Activated CD8-positive, alpha-beta T cell treated with anti-CD3 and anti-CD28 coated beads for 36 hours (primary cell): ENCODE results near the gene TMPRSS11A. TPM values are rescaled to one million over a fixed set of nuclear protein-coding genes. Genes with fewer than 3 reads are reported as not detected.

ENCODE experiments used
- ATAC-seq: fragments of 200-7000 bp; cut with Tn5 transposase; one replicate; pipeline ENCODE4 v1.10.0; 2021; ENCODE audit warnings: mild to moderate bottlenecking, moderate library complexity
- CTCF ChIA-PET: fragments of 350-600 bp; sonication (Branson Sonifier 250); formaldehyde crosslinking; loops from one replicate; lab custom pipeline; 2021; ENCODE audit warnings: antibody characterized with exemption; lab: Charles Lee
- POLR2A ChIA-PET: fragments of 350-600 bp; sonication (Branson Sonifier 250); formaldehyde crosslinking; loops from one replicate; lab custom pipeline; 2021; ENCODE audit warnings: antibody characterized with exemption; lab: Charles Lee
- DNase-seq: peaks from one replicate; pipeline ENCODE4 v3.0.0-alpha.2; 2020
- H3K27ac Mint-ChIP-seq: one replicate; pipeline ENCODE4 v1.8.0; 2021; ENCODE audit warnings: mild to moderate bottlenecking, mixed read lengths
- H3K27me3 Mint-ChIP-seq: one replicate; pipeline ENCODE4 v1.8.0; 2021; ENCODE audit warnings: mixed read lengths
- H3K36me3 Mint-ChIP-seq: one replicate; pipeline ENCODE4 v1.8.0; 2021; ENCODE audit warnings: low read depth, mixed read lengths
- H3K4me1 Mint-ChIP-seq: one replicate; pipeline ENCODE4 v1.8.0; 2021; ENCODE audit warnings: low read depth, mixed read lengths
- H3K4me3 Mint-ChIP-seq: one replicate; pipeline ENCODE4 v1.8.0; 2021; ENCODE audit warnings: mild to moderate bottlenecking, moderate library complexity, mixed read lengths
- H3K9me3 Mint-ChIP-seq: one replicate; pipeline ENCODE4 v1.8.0; 2021; ENCODE audit warnings: mixed read lengths
- intact Hi-C: fragments of 100-400 bp; cut with micrococcal nuclease; formaldehyde crosslinking; loops from one replicate; pipeline ENCODE4 v1.10.0; 2022
- total RNA-seq, 2 experiments: library from RNA; stranded (reverse); gene quantifications; one replicate each; pipeline ENCODE4 v1.2.3, GENCODE V29; 2021
- TF ChIP-seq, protein P1 (sequence below): fragments of 200-600 bp; IDR thresholded peaks from one replicate; pipeline ENCODE4 v1.8.0; 2022; ENCODE audit warnings: antibody characterized with exemption, mild to moderate bottlenecking

TMPRSS11A gene, protein sequence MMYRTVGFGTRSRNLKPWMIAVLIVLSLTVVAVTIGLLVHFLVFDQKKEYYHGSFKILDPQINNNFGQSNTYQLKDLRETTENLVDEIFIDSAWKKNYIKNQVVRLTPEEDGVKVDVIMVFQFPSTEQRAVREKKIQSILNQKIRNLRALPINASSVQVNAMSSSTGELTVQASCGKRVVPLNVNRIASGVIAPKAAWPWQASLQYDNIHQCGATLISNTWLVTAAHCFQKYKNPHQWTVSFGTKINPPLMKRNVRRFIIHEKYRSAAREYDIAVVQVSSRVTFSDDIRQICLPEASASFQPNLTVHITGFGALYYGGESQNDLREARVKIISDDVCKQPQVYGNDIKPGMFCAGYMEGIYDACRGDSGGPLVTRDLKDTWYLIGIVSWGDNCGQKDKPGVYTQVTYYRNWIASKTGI
- not detected for total RNA-seq

DNA sequence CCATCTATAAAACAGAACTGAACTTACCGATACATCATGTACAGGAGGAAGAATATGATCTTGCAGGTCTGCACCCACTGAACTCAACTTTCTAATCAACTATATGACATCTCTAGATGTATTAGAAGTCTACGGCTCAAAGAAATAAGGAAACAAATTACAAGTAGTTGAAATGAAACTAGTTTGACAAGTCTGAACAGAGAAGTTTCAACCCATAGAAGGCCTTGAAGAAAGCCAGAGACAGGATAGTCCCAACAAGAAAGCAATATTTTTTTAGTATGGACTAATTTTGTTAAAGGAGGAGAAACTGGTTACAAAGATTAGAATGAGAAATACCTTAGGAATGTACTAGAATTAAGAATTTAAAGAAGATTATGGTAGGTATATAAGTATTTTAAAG, at the start of gene TMPRSS11A:
TSS of gene TMPRSS11A (minus strand) at position 138 of the 400 bp plus-strand sequence. CDS start at position 38, 100 bp downstream.
- DNase-seq: no peak
- Mint-ChIP-seq H3K36me3 (no peaks in the 10 kb centered on the region), H3K4me1 (no peaks in the 10 kb centered on the region), H3K27ac (no peak within 1 kb of the TSS), H3K27me3 (no peaks in the 10 kb centered on the region), H3K4me3 (no peak within 1 kb of the TSS), H3K9me3 (peaks cover 1% of the 10 kb centered on the region)
- POLR2A ChIA-PET: no interaction called here
- TF ChIP-seq, protein P1, sequence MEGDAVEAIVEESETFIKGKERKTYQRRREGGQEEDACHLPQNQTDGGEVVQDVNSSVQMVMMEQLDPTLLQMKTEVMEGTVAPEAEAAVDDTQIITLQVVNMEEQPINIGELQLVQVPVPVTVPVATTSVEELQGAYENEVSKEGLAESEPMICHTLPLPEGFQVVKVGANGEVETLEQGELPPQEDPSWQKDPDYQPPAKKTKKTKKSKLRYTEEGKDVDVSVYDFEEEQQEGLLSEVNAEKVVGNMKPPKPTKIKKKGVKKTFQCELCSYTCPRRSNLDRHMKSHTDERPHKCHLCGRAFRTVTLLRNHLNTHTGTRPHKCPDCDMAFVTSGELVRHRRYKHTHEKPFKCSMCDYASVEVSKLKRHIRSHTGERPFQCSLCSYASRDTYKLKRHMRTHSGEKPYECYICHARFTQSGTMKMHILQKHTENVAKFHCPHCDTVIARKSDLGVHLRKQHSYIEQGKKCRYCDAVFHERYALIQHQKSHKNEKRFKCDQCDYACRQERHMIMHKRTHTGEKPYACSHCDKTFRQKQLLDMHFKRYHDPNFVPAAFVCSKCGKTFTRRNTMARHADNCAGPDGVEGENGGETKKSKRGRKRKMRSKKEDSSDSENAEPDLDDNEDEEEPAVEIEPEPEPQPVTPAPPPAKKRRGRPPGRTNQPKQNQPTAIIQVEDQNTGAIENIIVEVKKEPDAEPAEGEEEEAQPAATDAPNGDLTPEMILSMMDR: no peak
- CTCF ChIA-PET: no interaction called here
- intact Hi-C loops: no loop called here
- no peak for ATAC-seq

GRCh38 chr4:68011684-68012083, 48.4 kb upstream of the TMPRSS11A start:
- no peaks in the 10 kb centered on the region for H3K4me1 Mint-ChIP-seq
- TF ChIP-seq, protein P1: no peak
- H3K36me3 Mint-ChIP-seq: no peaks in the 10 kb centered on the region
- H3K9me3 Mint-ChIP-seq: peaks cover 2% of the 10 kb centered on the region
- H3K4me3 Mint-ChIP-seq: no peak overlapping the region
- peaks cover 2% of the 10 kb centered on the region for H3K27me3 Mint-ChIP-seq
- CTCF ChIA-PET: no interaction called here
- POLR2A ChIA-PET: no interaction called here
- intact Hi-C loops: no loop called here
- no peak overlapping the region for H3K27ac Mint-ChIP-seq
- ATAC-seq (no peak), DNase-seq (no peak)

- H3K36me3 Mint-ChIP-seq: no peaks in the 10 kb centered on the region
- H3K4me1 Mint-ChIP-seq: no peaks in the 10 kb centered on the region
- TF ChIP-seq, protein P1: no peak
- no peak overlapping the region for H3K4me3 Mint-ChIP-seq
- no peak overlapping the region for H3K27ac Mint-ChIP-seq
- ChIA-PET POLR2A (no interaction called here), CTCF (no interaction called here)
- peaks cover 2% of the 10 kb centered on the region for H3K9me3 Mint-ChIP-seq
- H3K27me3 Mint-ChIP-seq: peaks cover 2% of the 10 kb centered on the region
- intact Hi-C loops: no loop called here
- DNase-seq: no peak
- ATAC-seq: no peak
Measured at GRCh38 chr4:68002906-68003305, 39.6 kb upstream of the TMPRSS11A start.

DNA sequence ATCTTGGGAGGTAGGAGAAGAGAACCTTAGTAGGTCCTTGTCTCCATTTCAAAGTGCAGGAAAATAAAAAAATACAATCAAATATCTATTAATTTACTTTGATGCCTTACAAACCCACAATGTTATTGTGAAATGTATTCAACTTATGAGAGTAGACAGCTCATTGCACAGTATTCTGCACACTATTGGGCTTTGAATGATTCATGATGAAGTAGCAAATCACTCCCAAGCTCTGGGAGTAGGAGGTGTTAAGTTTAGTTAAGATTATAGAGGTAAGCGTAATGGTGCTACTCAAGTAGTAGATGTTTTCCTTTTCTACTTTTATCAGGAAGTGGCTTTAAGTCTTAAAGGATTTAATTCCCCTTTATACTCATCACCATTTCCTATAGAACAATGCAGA, 32.8 kb upstream of the TMPRSS11A start:
- H3K27me3 Mint-ChIP-seq: peaks cover 6% of the 10 kb centered on the region
- H3K4me1 Mint-ChIP-seq: no peaks in the 10 kb centered on the region
- no peak overlapping the region for H3K4me3 Mint-ChIP-seq
- no peaks in the 10 kb centered on the region for H3K9me3 Mint-ChIP-seq
- TF ChIP-seq, protein P1: no peak
- ChIA-PET CTCF (no interaction called here), POLR2A (no interaction called here)
- DNase-seq (no peak), ATAC-seq (no peak)
- intact Hi-C loops: no loop called here
- no peak overlapping the region for H3K27ac Mint-ChIP-seq
- no peaks in the 10 kb centered on the region for H3K36me3 Mint-ChIP-seq

DNA sequence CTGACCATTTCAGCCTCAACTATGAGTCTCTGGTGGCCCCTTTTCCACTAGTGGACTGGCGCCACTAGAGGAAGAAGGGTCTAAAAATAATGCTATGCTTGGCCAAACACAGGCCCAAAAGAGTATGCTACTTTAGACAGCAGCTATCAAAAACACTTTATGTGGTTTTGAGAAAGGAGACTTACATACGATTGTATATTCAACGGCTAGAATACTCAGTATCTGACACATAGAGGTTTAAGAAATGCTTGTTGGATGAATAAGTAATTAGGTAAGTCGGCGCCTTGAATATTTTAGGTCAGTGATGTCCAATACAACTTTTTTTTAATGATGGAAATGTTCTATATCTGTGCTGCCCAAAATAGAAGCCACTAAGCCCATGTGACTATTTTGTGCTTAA, 25.7 kb upstream of the TMPRSS11A start:
- Mint-ChIP-seq H3K4me1 (no peaks in the 10 kb centered on the region), H3K9me3 (no peaks in the 10 kb centered on the region), H3K36me3 (no peaks in the 10 kb centered on the region), H3K4me3 (no peak overlapping the region), H3K27ac (no peak overlapping the region), H3K27me3 (peaks cover 6% of the 10 kb centered on the region)
- intact Hi-C loops: loop anchor here (2.0 kb wide), 1 partner anchor 186 kb away; no protein-coding TSS in a partner anchor
- ChIA-PET CTCF (interaction anchor here (0.6 kb wide), 1 partner anchor 1181 kb away, joined by 3 read pairs; no protein-coding TSS in a partner anchor), POLR2A (no interaction called here)
- TF ChIP-seq, protein P1: no peak
- no peak for DNase-seq
- ATAC-seq: no peak
